ENCODE measurements around the gene MIXL1. TPM values are rescaled to one million over a fixed set of nuclear protein-coding genes. Genes with fewer than 3 reads are reported as not detected.

Gene MIXL1
- total and polyA plus RNA-seq, 2 of the 13 experiments (the other 11 are each of a cell fraction or from before 2014, with no cell fraction given) = 7.6 to 18.5 TPM

- TF ChIP-seq ZFX (CRISPR knock-in tag; IDR thresholded peaks at IDR 0.05; ENCODE audit: low read depth) (peak; percentile 55; the same call in 1 of the 2 replicates), FOXC1 (CRISPR knock-in tag; IDR thresholded peaks at IDR 0.05; ENCODE audit: borderline replicate concordance) (0 out of 2 replicates have a peak, but pooled peaks have one; percentile 0), ZBTB1 (CRISPR knock-in tag; IDR thresholded peaks at IDR 0.05; ENCODE audit: borderline replicate concordance) (no peak), NKX3-1 (CRISPR knock-in tag; IDR thresholded peaks at IDR 0.05) (no peak), GZF1 (CRISPR knock-in tag; IDR thresholded peaks at IDR 0.05) (no peak), ASH2L (IDR thresholded peaks at IDR 0.05; ENCODE audit: insufficient read length, low read depth, low read length) (peak; percentile 12), ZNF674 (CRISPR knock-in tag; IDR thresholded peaks at IDR 0.05; ENCODE audit: low read depth) (no peak), ZNF563 (CRISPR knock-in tag; IDR thresholded peaks at IDR 0.05) (0 out of 2 replicates have a peak, but pooled peaks have one; percentile 14), SRSF4 (IDR thresholded peaks at IDR 0.05; ENCODE audit: low read depth, low read length, poor library complexity, severe bottlenecking) (no peak), ZNF576 (CRISPR knock-in tag; IDR thresholded peaks at IDR 0.05) (0 out of 2 replicates have a peak, but pooled peaks have one; percentile 10), DMAP1 (CRISPR knock-in tag; IDR thresholded peaks at IDR 0.05) (no peak), PAXIP1 (CRISPR knock-in tag; conservative IDR thresholded peaks at IDR 0.05) (peak; percentile 18; the same call in 1 of the 2 replicates), KDM6A (CRISPR knock-in tag; IDR thresholded peaks at IDR 0.05; ENCODE audit: low read depth) (no peak), ZNF598 (CRISPR knock-in tag; IDR thresholded peaks at IDR 0.05; ENCODE audit: borderline replicate concordance) (0 out of 2 replicates have a peak, but pooled peaks have one; percentile 0), ZNF883 (CRISPR knock-in tag; IDR thresholded peaks at IDR 0.05; ENCODE audit: not compliant biosample characterization) (no peak), REST (IDR thresholded peaks at IDR 0.05; ENCODE audit: borderline replicate concordance in 1 of 2, low read depth in 1 of 2, low read length in 2 of 2) (0 out of 4 replicates have a peak, but pooled peaks of 1 of the 2 experiments have one; percentile 1), SOX6 (IDR thresholded peaks at IDR 0.05) (no peak), SOX6 (CRISPR knock-in tag; IDR thresholded peaks at IDR 0.05) (peak; percentile 9; the same call in 1 of the 2 replicates), ZNF781 (CRISPR knock-in tag; IDR thresholded peaks at IDR 0.05; ENCODE audit: borderline replicate concordance, not compliant biosample characterization) (peak; percentile 2), ZSCAN5A (CRISPR knock-in tag; IDR thresholded peaks at IDR 0.05; ENCODE audit: borderline replicate concordance) (no peak), CENPT (CRISPR knock-in tag; IDR thresholded peaks at IDR 0.05; ENCODE audit: low read depth) (no peak), ZNF441 (CRISPR knock-in tag; IDR thresholded peaks at IDR 0.05; ENCODE audit: borderline replicate concordance) (0 out of 2 replicates have a peak, but pooled peaks have one; percentile 89)
Measured at GRCh38 chr1:226187019-226187322, 36.5 kb upstream of the MIXL1 start (continued).
